HG03025 (cell line): ENCODE results near the gene KLK8.
"Not testable (repeated sequence)": the region's sequence is repeated elsewhere in the genome, so short reads cannot be mapped to it uniquely, and the experiment has no call there.

Source experiments
- ATAC-seq: cut with Tn5 transposase; IDR thresholded peaks from one replicate; pipeline ENCODE4 v1.9.1; 2021; ENCODE audit warnings: mild to moderate bottlenecking, moderate library complexity; ENCODE audit not compliant: unreplicated experiment, low FRiP score

Gene KLK8

GRCh38 chr19:50984416-50984815 lies 17.0 kb downstream of the KLK8 start:
- ATAC-seq: not testable (repeated sequence)

- no peak for ATAC-seq
Observed at GRCh38 chr19:50983625-50984292, 17.6 kb downstream of the KLK8 start, which contains the start of gene KLK7. KLK7 (minus strand) TSS chr19:50983917; CDS start chr19:50982399, 1,518 bp downstream.

DNA sequence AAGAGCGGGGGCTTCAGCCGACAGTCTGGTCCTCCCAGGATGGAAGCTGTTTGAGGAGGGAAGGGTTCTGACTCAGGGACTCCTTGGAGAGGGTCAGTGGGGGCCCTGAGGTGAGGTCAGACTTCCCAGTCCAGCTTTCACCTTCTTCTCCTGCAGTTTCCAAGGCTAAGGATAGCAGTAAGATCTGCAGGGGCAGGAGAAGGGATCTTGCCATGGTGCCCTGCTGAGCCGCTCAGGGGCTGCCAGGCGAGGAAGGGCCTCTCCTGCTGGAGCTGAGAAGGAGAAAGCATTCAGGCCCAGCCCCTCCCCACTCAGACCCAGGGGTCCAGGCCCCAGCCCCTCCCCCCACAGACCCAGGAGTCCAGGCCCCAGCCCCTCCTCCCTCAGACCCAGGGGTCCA lies 19.2 kb downstream of the KLK8 start:
- no peak for ATAC-seq

GRCh38 chr19:50981587-50982146 lies 19.7 kb downstream of the KLK8 start:
- ATAC-seq: no peak

- no peak for ATAC-seq
Observed at GRCh38 chr19:50980208-50980607, 21.2 kb downstream of the KLK8 start.

DNA sequence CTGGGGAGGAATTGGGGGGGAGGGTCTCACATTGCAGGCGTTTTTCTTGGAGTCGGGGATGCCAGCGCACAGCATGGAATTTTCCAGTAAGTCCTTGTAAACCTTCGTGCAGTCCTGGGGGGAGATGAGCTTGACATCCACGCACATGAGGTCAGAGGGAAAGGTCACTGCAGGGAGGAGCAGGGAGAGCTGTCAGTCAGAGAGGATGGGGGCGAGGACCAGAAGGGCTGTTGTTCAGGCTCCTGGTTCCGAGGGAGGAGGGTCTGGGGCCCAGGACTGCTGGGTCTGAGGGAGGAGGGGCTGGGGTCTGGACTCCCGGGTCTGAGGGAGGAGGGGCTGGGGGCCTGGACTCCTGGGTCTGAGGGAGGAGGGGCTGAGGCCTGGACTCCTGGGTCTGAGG lies 21.6 kb downstream of the KLK8 start:
- ATAC-seq: no peak

- no peak for ATAC-seq
Observed at GRCh38 chr19:50978772-50979390, 22.5 kb downstream of the KLK8 start.

- ATAC-seq: no peak
Observed at GRCh38 chr19:50977626-50978025, 23.8 kb downstream of the KLK8 start.

GRCh38 chr19:50975766-50976165 lies 25.6 kb downstream of the KLK8 start:
- no peak for ATAC-seq

DNA sequence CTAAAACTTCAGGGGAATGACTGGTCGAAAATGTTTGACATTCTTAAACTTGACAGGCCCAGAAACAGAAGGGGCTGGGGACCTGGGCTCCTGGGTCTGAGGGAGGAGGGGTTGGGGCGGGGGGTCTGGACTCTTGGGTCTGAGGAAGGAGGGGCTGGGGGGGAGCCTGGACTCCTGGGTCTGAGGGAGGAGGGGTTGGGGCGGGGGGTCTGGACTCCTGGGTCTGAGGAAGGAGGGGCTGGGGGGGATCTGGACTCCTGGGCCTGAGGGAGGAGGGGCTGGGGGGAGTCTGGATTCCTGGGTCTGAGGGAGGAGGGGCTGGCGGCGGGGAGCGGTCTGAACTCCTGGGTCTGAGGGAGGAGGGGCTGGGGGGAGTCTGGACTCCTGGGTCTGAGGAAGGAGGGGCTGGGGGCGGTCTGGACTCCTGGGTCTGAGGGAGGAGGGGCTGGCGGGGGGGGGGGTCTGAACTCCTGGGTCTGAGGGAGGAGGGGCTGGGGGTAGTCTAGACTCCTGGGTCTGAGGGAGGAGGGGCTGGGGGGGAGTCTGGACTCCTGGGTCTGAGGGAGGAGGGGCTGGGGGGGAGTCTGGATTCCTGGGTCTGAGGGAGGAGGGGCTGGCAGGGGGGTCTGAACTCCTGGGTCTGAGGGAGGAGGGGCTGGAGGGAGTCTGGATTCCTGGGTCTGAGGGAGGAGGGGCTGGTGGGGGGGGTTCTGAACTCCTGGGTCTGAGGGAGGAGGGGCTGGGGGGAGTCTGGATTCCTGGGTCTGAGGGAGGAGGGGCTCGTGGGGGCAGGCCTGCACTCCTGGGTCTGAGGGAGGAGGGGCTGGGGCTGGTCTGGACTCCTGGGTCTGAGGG lies 26.5 kb downstream of the KLK8 start:
- no peak for ATAC-seq

DNA sequence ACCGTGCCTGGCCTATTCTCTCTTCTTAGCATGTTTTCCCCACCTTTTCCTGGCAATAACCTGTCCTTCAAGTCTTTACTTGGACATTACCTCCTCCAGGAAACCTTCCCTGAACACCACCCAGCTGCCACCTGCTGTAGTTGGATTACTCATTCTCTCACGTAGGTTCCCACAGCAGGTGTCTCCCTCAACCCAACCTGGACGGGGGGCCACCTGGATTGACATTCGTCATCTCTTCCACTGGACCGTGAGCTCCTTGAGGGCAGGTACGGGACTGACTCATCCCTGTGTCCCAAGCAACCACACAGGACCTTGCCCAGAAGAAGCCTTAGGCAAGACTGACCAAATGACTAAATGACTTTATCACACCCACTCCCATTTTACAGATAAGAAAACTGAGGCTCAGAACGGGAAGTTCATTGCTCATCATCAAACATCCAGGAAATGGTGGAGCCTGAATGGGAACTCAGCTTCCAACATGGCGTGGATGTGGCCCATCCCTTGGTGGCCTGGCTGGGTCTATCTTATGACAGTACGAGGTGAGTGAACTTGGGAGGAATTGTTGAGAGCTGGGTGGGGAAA lies 28.5 kb downstream of the KLK8 start:
- no peak for ATAC-seq

- ATAC-seq: not testable (repeated sequence)
Observed at GRCh38 chr19:50969810-50970209, 31.6 kb downstream of the KLK8 start.

DNA sequence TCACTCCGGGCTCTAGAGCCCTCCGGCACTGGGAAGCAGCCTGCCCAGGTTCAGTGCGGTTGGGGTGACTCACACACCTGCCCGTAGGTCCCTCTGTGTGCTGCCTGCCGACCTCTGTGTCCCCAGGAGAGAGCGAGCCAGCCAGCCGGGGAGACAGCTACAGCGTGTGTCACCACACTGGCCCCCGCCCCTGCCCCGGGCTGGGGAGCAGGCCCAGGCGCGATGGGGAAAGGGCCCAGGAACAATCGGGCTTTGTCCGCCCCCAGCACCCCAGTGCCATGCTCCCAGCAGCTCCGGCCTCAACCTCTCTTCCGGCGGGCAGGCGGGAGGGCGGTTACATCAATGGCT lies 32.0 kb downstream of the KLK8 start, which contains the start of gene KLK6:
TSS of gene KLK6 (minus strand) at position 179 of the 348 bp plus-strand sequence. CDS start 1,487 bp downstream, outside the sequence.
- ATAC-seq: no peak

GRCh38 chr19:50968716-50969412 lies 32.5 kb downstream of the KLK8 start:
- no peak for ATAC-seq

DNA sequence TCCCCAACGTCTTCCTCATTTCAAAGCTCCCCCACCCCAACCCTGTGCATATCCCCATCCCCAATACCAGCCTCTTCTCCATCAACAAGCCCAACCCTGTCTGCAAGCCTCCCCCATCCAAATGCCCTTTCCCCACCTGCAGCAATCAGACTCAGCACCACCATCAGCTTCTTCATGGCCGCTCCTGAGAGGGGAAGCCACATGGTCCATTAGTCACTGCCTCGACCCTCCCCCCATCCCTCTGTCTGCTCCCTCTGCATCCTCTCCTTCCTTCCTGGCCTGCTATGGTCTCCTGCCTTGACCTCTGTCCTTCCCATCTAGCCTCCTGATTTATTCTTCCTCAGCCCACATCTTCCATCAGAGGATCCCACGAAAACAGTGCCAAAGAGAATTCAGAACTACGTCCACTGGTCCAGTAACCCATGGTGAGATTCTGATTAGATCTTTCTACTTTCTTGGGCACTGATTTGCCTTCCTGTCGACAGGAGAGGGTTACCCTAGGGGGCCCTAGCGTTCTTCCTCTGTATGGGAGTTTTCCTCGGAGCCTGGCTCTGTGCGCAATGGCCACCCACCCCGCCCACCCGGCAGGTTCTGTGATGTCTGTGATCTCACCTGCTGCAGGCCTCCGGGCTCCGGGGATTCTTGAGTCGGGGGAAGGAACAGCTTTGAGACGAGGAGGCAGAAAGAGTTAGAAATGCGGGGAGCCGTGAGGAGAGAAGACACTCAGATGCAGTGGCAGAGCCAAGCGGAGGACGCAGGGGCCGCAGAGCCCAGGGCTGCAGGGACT lies 33.3 kb downstream of the KLK8 start:
- ATAC-seq: no peak

- no peak for ATAC-seq
Observed at GRCh38 chr19:50964266-50964665, 37.1 kb downstream of the KLK8 start.

DNA sequence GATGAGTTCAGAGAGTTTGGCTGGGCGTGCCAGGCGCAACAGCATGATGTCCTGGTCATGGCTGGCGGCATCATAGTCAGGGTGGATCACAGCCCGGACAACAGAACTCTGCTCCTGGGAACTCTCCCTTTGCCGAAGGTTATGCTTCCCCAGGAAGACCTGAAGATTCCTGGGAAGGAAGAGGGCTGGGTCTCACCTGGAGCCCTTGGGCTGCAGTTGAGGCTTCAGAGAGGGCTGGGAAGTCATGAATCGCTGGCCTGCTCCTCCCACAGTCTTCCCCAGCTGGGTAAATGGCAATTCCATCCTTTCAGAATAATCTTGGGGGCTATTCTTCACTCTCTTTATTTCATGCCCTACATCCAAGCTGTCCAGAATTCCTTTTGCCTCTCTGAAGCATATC lies 38.0 kb downstream of the KLK8 start:
- no peak for ATAC-seq

DNA sequence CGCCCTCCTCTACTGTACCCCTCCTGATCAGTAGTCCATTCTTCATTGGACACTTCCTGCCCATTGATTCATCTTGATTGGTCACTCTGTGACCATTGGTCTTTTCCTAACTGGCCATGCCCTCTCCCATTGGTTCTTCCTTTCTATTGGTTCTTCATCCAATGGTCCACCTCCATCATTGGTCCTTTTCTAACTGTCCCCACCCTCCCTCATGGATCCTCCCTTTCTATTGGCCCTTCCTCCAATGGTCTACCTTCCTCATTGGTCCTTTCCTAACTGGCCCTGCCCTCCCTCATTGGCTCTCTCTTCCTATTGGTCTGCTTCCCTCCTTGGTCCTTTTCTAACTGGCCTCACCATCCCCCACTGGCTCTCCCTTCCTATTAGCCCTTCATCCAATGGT lies 39.2 kb downstream of the KLK8 start:
- no peak for ATAC-seq

GRCh38 chr19:50959731-50960500 lies 41.5 kb downstream of the KLK8 start:
- ATAC-seq: no peak
